ENCODE results near the gene LINC01488. TPM values are rescaled to one million over a fixed set of nuclear protein-coding genes. Genes with fewer than 3 reads are reported as not detected.

LINC01488 gene
- total RNA-seq, 2 experiments from 2014 or later, result not detected

- peaks cover 28% of the 10 kb centered on the region for H3K27me3 Mint-ChIP-seq (ENCODE audit: low read depth)
- H3K9me3 Mint-ChIP-seq, result no peaks in the 10 kb centered on the region
- no peaks in the 10 kb centered on the region for H3K36me3 Mint-ChIP-seq (ENCODE audit: low read depth)
- CTCF ChIA-PET, result no interaction called here
- intact Hi-C loops (cut with micrococcal nuclease), result no loop called here
- no peak overlapping the region for H3K27ac Mint-ChIP-seq
- H3K4me1 Mint-ChIP-seq (ENCODE audit: low read depth), result peaks cover 13% of the 10 kb centered on the region
- H3K4me3 Mint-ChIP-seq, result no peak overlapping the region
- no peak for DNase-seq
Observed at GRCh38 chr11:69541501-69542313, 60.2 kb downstream of the LINC01488 start.

GRCh38 chr11:69542314-69543168 is 61.1 kb downstream of the LINC01488 start:
- H3K9me3 Mint-ChIP-seq, result no peaks in the 10 kb centered on the region
- no peaks in the 10 kb centered on the region for H3K36me3 Mint-ChIP-seq (ENCODE audit: low read depth)
- no peak for DNase-seq
- CTCF ChIA-PET, result no interaction called here
- intact Hi-C loops (cut with micrococcal nuclease), result no loop called here
- peaks cover 20% of the 10 kb centered on the region for H3K4me1 Mint-ChIP-seq (ENCODE audit: low read depth)
- H3K4me3 Mint-ChIP-seq, result no peak overlapping the region
- peaks cover 28% of the 10 kb centered on the region for H3K27me3 Mint-ChIP-seq (ENCODE audit: low read depth)
- no peak overlapping the region for H3K27ac Mint-ChIP-seq

Other genes starting within 250 kb of the LINC01488 start
- gene MYEOV, start 187.5 kb upstream of the LINC01488 start, total RNA-seq, result under 1 TPM in 1 of 2 experiments, not detected in 1; 0.35 TPM
- gene CCND1, start 159.5 kb downstream of the LINC01488 start, total RNA-seq, result under 1 TPM; 0.22 to 0.74 TPM
- gene LTO1, start 193.7 kb downstream of the LINC01488 start, total RNA-seq, result 10 to 100 TPM; 14.8 to 14.9 TPM
- under 1 TPM in 1 of 2 experiments, not detected in 1; 0.10 TPM for gene FGF19, start 222.4 kb downstream of the LINC01488 start, total RNA-seq

Measured in activated naive CD4-positive, alpha-beta T cell treated with anti-CD3 and anti-CD28 coated beads for 36 hours (primary cell).